Measurements from ENCODE around the gene VPS33B. TPM values are rescaled to one million over a fixed set of nuclear protein-coding genes. Genes with fewer than 3 reads are reported as not detected.
A peak's percentile ranks its signal among the peaks of the same experiment; 100 is the strongest.

Gene VPS33B
- polyA plus RNA-seq, 1 experiment = 12.3 TPM

DNA sequence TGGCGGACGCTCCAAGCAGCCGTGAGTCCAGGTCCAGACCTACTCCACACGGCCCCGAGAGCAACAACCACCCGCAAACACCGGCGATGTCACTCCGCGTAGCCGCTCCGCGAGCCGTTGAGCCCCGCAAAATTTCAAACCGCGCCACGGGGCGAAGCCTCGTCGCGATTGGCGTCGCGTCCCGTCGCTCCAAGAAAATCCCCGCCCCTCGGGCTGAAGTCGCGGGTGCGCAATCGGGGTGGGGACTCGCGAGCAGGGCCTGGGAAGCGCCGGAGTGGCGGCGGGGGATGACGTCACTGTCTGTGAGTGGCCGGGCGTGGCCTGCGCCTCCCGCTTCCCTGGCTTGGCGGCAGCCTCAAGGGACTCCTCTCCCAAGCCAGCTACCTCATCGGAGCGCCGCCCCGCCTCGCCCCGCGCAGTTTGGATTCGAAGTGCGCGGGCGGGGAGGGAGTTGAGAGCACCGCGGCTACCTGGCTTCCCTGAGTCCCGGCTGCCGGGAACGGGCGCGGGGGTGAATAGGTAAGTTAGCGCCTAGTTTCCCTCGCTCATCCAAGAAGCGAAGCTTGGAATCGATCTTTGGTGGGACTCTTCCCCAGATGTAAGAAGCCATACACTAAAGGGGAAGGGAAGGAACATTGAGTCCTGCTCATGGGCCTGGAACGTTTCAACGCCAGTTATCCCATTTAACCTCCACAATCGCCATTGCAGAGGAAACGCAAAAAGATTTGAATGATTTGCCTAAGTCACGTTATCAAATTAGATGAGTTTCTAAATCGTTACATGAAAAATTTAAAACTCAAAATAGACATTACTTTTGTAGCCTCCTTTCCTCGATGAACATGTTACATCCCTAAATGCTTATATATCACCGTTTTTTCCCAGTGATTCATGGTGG is 27.7 kb downstream of the VPS33B start, which contains the start of gene PRC1:
TSS of gene PRC1 (minus strand) at position 119 of the 895 bp plus-strand sequence. CDS start at position 1, 118 bp downstream.
- CTCF ChIA-PET = interaction anchor here (2.7 kb wide), 1 partner anchor 38 kb away, joined by 16 read pairs; no protein-coding TSS in a partner anchor
- POLR2A ChIA-PET = interaction anchor here (0.5 to 1.1 kb wide), 2 partner anchors 8 to 1819 kb away, joined by 3 read pairs; no protein-coding TSS in a partner anchor

DNA sequence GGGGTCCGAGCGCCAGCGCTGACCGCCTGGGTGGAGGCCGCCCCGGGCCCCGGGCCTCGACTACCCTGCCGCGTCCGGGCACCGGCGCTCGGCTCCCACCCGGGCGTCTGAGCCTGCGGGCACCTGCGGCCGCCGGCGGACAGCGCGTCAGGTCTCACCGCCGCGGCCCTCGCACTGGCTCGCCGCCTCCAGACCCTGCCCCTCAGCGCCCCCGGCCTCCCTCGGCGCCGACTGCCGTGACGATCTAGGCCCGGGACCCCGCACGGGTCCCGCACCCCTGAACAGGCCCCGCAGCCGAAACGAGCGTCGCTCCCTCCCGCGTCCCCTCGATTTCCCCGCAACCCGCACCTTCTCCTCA is 28.4 kb downstream of the VPS33B start:
- H3K27ac ChIP-seq (ENCODE audit: low read depth, low read length) = peak overlapping the region; percentile 57
- H3K4me3 ChIP-seq (ENCODE audit: low read depth, low read length) = peak overlapping the region; percentile 99
- CTCF ChIA-PET = interaction anchor here (0.6 to 2.7 kb wide), 3 partner anchors 38 to 58 kb away, joined by 4 to 16 read pairs (median 7); no protein-coding TSS in a partner anchor
- POLR2A ChIA-PET = interaction anchor here (1.1 kb wide), 1 partner anchor 9 kb away, joined by 3 read pairs; no protein-coding TSS in a partner anchor
- no peaks in the 10 kb centered on the region for H3K27me3 ChIP-seq (ENCODE audit: control insufficient read depth, insufficient read depth, low read length)
- no peaks in the 10 kb centered on the region; the same call in 1 of the 2 replicates for H3K9me3 ChIP-seq (ENCODE audit: control insufficient read depth, insufficient read depth, low read length)
- TF ChIP-seq, protein P1, sequence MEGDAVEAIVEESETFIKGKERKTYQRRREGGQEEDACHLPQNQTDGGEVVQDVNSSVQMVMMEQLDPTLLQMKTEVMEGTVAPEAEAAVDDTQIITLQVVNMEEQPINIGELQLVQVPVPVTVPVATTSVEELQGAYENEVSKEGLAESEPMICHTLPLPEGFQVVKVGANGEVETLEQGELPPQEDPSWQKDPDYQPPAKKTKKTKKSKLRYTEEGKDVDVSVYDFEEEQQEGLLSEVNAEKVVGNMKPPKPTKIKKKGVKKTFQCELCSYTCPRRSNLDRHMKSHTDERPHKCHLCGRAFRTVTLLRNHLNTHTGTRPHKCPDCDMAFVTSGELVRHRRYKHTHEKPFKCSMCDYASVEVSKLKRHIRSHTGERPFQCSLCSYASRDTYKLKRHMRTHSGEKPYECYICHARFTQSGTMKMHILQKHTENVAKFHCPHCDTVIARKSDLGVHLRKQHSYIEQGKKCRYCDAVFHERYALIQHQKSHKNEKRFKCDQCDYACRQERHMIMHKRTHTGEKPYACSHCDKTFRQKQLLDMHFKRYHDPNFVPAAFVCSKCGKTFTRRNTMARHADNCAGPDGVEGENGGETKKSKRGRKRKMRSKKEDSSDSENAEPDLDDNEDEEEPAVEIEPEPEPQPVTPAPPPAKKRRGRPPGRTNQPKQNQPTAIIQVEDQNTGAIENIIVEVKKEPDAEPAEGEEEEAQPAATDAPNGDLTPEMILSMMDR (IDR thresholded peaks at IDR 0.05; ENCODE audit: low read depth, low read length) = no peak
- no peak for DNase-seq (ENCODE audit: low read depth, low spot score)

More for the DNA sequence above, 27.7 kb downstream of the VPS33B start, which contains the start of gene PRC1:
- H3K27ac ChIP-seq (ENCODE audit: low read depth, low read length) = peak within 1 kb of the TSS; percentile 87
- DNase-seq (ENCODE audit: low read depth, low spot score) = peak; percentile 93
- TF ChIP-seq, protein P1 (IDR thresholded peaks at IDR 0.05; ENCODE audit: low read depth, low read length) = no peak
- peak within 1 kb of the TSS; percentile 99 for H3K4me3 ChIP-seq (ENCODE audit: low read depth, low read length)
- no peaks in the 10 kb centered on the region; the same call in 1 of the 2 replicates for H3K9me3 ChIP-seq (ENCODE audit: control insufficient read depth, insufficient read depth, low read length)
- no peaks in the 10 kb centered on the region for H3K27me3 ChIP-seq (ENCODE audit: control insufficient read depth, insufficient read depth, low read length)

DNA sequence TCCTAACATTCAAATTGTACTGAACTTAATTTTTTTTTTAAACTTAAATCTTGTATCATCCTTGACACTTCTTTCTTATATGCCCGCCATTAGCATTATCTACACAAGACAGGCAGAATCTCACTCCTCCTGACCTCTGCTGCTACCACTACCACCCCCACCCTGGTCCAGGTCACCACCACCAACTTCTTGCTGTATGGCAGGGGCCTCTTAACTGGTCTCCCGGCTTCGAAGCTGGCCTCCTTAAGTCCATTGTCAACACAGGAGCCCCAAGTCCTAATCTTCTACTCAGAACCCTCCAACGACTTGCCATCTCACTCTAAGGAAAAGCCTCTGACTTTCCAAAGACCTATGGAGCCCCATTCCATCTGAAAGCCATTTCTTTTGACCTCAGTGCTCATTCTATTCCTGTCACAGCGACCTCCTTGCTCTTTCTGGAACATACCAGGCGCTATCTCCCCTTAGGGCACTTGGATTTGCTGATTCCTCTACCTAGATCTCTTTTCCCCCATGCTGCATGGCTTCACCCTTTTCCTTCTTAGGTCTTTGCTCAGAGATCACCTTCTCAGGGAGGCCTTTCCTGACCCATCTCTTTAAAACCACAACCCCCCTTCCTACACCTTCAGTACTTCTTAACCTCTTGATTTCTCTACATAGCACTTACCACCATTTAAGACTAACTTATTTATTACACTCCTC is 30.7 kb downstream of the VPS33B start:
- ChIA-PET POLR2A (no interaction called here), CTCF (no interaction called here)
- Histone ChIP-seq H3K27ac (ENCODE audit: low read depth, low read length) (no peak overlapping the region), H3K9me3 (ENCODE audit: control insufficient read depth, insufficient read depth, low read length) (no peaks in the 10 kb centered on the region; the same call in 1 of the 2 replicates), H3K4me3 (ENCODE audit: low read depth, low read length) (no peak overlapping the region), H3K27me3 (ENCODE audit: control insufficient read depth, insufficient read depth, low read length) (no peaks in the 10 kb centered on the region)
- TF ChIP-seq, protein P1 (IDR thresholded peaks at IDR 0.05; ENCODE audit: low read depth, low read length) = no peak
- no peak for DNase-seq (ENCODE audit: low read depth, low spot score)

DNA sequence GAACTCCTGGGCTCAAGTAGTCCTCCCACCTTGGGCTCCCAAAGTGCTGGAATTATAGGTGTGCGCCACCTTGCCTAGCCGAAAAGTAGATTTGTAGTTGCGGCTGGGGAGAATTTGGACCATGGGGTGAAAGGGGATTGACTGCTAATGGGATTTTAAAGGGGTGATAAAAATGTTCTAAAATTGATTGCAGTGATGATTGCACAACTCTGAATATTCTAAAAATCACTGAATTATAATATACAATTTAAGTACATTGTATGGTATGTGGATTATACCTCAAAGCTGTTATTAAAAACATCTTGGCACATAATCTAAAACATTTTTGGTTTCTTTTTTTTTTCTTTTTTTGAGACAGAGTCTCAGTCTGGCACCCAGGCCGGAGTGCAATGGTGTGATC is 31.9 kb downstream of the VPS33B start:
- TF ChIP-seq, protein P1 (IDR thresholded peaks at IDR 0.05; ENCODE audit: low read depth, low read length) = no peak
- CTCF ChIA-PET = interaction anchor here (0.6 to 3.5 kb wide), 3 partner anchors 34 to 65 kb away, joined by 4 to 13 read pairs (median 7); partner anchors contain the start of gene HDDC3
- Histone ChIP-seq H3K9me3 (ENCODE audit: control insufficient read depth, insufficient read depth, low read length) (no peaks in the 10 kb centered on the region; the same call in 1 of the 2 replicates), H3K27ac (ENCODE audit: low read depth, low read length) (no peak overlapping the region), H3K27me3 (ENCODE audit: control insufficient read depth, insufficient read depth, low read length) (no peaks in the 10 kb centered on the region), H3K4me3 (ENCODE audit: low read depth, low read length) (no peak overlapping the region)
- DNase-seq (ENCODE audit: low read depth, low spot score) = no peak
- POLR2A ChIA-PET = no interaction called here
